SK-N-MC (cell line): Measurements from ENCODE around the gene SSPN.

Source experiments
- EZH2 ChIP-seq: fragments of 200-600 bp; sonication (generic); IDR thresholded peaks from one replicate; pipeline ENCODE4 v1.6.1; 2017; ENCODE audit warnings: antibody characterized with exemption
- POLR2AphosphoS5 ChIP-seq: IDR thresholded peaks from 2 replicates; pipeline ENCODE4 v1.6.1; 2012; ENCODE audit warnings: mild to moderate bottlenecking, low read depth, low read length, borderline replicate concordance

GRCh38 chr12:26276709-26277108, 81.3 kb downstream of the SSPN start:
- TF ChIP-seq POLR2AphosphoS5 (no peak), EZH2 (no peak)
